Endodermal cell (in vitro differentiated cells): ENCODE data around the gene DGLUCY. TPM values are rescaled to one million over a fixed set of nuclear protein-coding genes. Genes with fewer than 3 reads are reported as not detected.
"Not testable (repeated sequence)": the region's sequence is repeated elsewhere in the genome, so short reads cannot be mapped to it uniquely, and the experiment has no call there.

Experiments used
- DNase-seq: peaks from one replicate; pipeline ENCODE4 v3.0.0-alpha.2; 2017
- H3K27ac ChIP-seq: 2 replicates; pipeline ENCODE4 v1.5.1; 2013; ENCODE audit warnings: mild to moderate bottlenecking, low read depth, low read length, moderate library complexity
- H3K27me3 ChIP-seq: 2 replicates; pipeline ENCODE4 v1.6.1; 2013; ENCODE audit warnings: mild to moderate bottlenecking, low read length, moderate library complexity; ENCODE audit not compliant: insufficient read depth, control insufficient read depth, poor library complexity, severe bottlenecking
- H3K36me3 ChIP-seq: 2 replicates; pipeline ENCODE4 v1.7.0; 2013; ENCODE audit warnings: mild to moderate bottlenecking, low read length, moderate library complexity; ENCODE audit not compliant: control insufficient read depth, insufficient read depth
- H3K4me1 ChIP-seq: one replicate; pipeline ENCODE4 v1.7.0; 2013; ENCODE audit warnings: low read length; ENCODE audit not compliant: control insufficient read depth, insufficient read depth
- H3K4me3 ChIP-seq: 2 replicates; pipeline ENCODE4 v1.5.1; 2013; ENCODE audit warnings: mild to moderate bottlenecking, low read length, moderate library complexity
- H3K9ac ChIP-seq: 2 replicates; pipeline ENCODE4 v1.6.1; 2013; ENCODE audit warnings: mild to moderate bottlenecking, low read length, moderate library complexity; ENCODE audit not compliant: poor library complexity, severe bottlenecking; ENCODE audit errors: extremely low read depth
- H3K9me3 ChIP-seq: 2 replicates; pipeline ENCODE4 v1.6.1; 2013; ENCODE audit warnings: mild to moderate bottlenecking, low read length, moderate library complexity; ENCODE audit not compliant: control insufficient read depth
- H3K27ac Mint-ChIP-seq: 2 replicates; pipeline ENCODE4 v1.8.0; 2020; ENCODE audit warnings: mixed read lengths
- H3K27me3 Mint-ChIP-seq: 2 replicates; pipeline ENCODE4 v1.8.0; 2021; ENCODE audit warnings: mild to moderate bottlenecking, mixed read lengths; ENCODE audit not compliant: insufficient read depth
- H3K36me3 Mint-ChIP-seq: 2 replicates; pipeline ENCODE4 v1.8.0; 2020; ENCODE audit warnings: low read depth, mixed read lengths
- H3K4me1 Mint-ChIP-seq: 2 replicates; pipeline ENCODE4 v1.8.0; 2020; ENCODE audit warnings: mixed read lengths
- H3K4me3 Mint-ChIP-seq: 2 replicates; pipeline ENCODE4 v1.8.0; 2020; ENCODE audit warnings: mild to moderate bottlenecking, moderate library complexity, mixed read lengths
- H3K9me3 Mint-ChIP-seq: 2 replicates; pipeline ENCODE4 v1.8.0; 2020; ENCODE audit warnings: mild to moderate bottlenecking, mixed read lengths
- CTCF ChIP-seq: fragments of 200-600 bp; sonication (generic); conservative IDR thresholded peaks from 2 replicates; pipeline ENCODE4 v1.5.0; 2021; ENCODE audit warnings: antibody characterized with exemption, mild to moderate bottlenecking
- WGBS, 2 experiments: methylation state at CpG; one replicate each; pipeline versions ENCODE4 v1.1.5 to v1.1.7; 2013; ENCODE audit warnings: missing lambda C conversion rate in 2 of 2, mixed read lengths in 1 of 2; ENCODE audit not compliant: insufficient coverage in 1 of 2, insufficient read length in 1 of 2; 5-methylcytosine and 5-hydroxymethylcytosine counted together
- total RNA-seq, 2 donors: library from RNA; stranded (reverse); fragmentation: NEBNext Ultra II Directional in 1 of 2; extraction: Animal tissue kit (Norgen Biotek cat#: 25700) in 1 of 2; gene quantifications; 2 replicates in 1 of 2; 3 replicates in 1 of 2; pipeline ENCODE4 v1.2.1, GENCODE V29; 2021

The DGLUCY gene
- total RNA-seq, 2 donors from 2014 or later, result 26.7 to 33.9 TPM

- no peaks in the 10 kb centered on the region for H3K9me3 ChIP-seq
- peaks cover 5% of the 10 kb centered on the region for H3K36me3 Mint-ChIP-seq
- DNase-seq, result no peak
- H3K4me3 Mint-ChIP-seq, result peak overlapping the region; percentile 62
- no peaks in the 10 kb centered on the region for H3K36me3 ChIP-seq
- H3K27me3 Mint-ChIP-seq, result peaks cover 32% of the 10 kb centered on the region
- H3K4me3 ChIP-seq, result no peak overlapping the region
- TF ChIP-seq CTCF, result no peak
- 89 to 90% methylated on average over 5 to 7 of the region's 7 CpGs for WGBS, 2 experiments
- H3K9me3 Mint-ChIP-seq, result no peaks in the 10 kb centered on the region
- peaks cover 7% of the 10 kb centered on the region for H3K4me1 Mint-ChIP-seq
- peaks cover 27% of the 10 kb centered on the region for H3K27me3 ChIP-seq
- H3K27ac ChIP-seq, result no peak overlapping the region
- H3K9ac ChIP-seq, result no peak overlapping the region
- H3K4me1 ChIP-seq, result no peaks in the 10 kb centered on the region
- H3K27ac Mint-ChIP-seq, result no peak overlapping the region
These were observed 151.5 kb downstream of the DGLUCY start for GRCh38 chr14:91265404-91265803.

GRCh38 chr14:91266276-91266675 is 152.4 kb downstream of the DGLUCY start:
- 85 to 95% methylated on average over 9 to 15 of the region's 15 CpGs for WGBS, 2 experiments
- not testable (repeated sequence) for H3K9me3 ChIP-seq, H3K27ac ChIP-seq, H3K9me3 Mint-ChIP-seq, H3K27ac Mint-ChIP-seq, H3K36me3 ChIP-seq, H3K36me3 Mint-ChIP-seq, DNase-seq, H3K4me1 Mint-ChIP-seq, H3K4me3 Mint-ChIP-seq, H3K4me3 ChIP-seq, H3K9ac ChIP-seq, H3K4me1 ChIP-seq
- H3K27me3 ChIP-seq, result peaks cover 27% of the 10 kb centered on the region
- H3K27me3 Mint-ChIP-seq, result peaks cover 32% of the 10 kb centered on the region

- H3K27me3 ChIP-seq, result peaks cover 27% of the 10 kb centered on the region
- H3K4me3 ChIP-seq, result no peak overlapping the region
- Mint-ChIP-seq H3K9me3 (no peaks in the 10 kb centered on the region), H3K27ac (no peak overlapping the region), H3K36me3 (peaks cover 12% of the 10 kb centered on the region), H3K27me3 (peaks cover 28% of the 10 kb centered on the region), H3K4me3 (no peak overlapping the region), H3K4me1 (peaks cover 7% of the 10 kb centered on the region)
- TF ChIP-seq CTCF, result no peak
- no peaks in the 10 kb centered on the region for H3K4me1 ChIP-seq
- no peak overlapping the region for H3K9ac ChIP-seq
- DNase-seq, result no peak
- peaks cover 5% of the 10 kb centered on the region for H3K36me3 ChIP-seq
- H3K27ac ChIP-seq, result no peak overlapping the region
- no peaks in the 10 kb centered on the region for H3K9me3 ChIP-seq
- 95 to 100% methylated on average over 4 to 7 of the region's 7 CpGs for WGBS, 2 experiments
These were observed 154.1 kb downstream of the DGLUCY start for GRCh38 chr14:91267965-91268437.
